NCI-H524 treated with DMSO at 0.1 percent for 48 hours (cell line): Measurements from ENCODE around the gene MX1.

Experiments
- DNase-seq: peaks from one replicate; lab custom pipeline; 2025; lab: John Stamatoyannopoulos, UW

Gene MX1

DNA sequence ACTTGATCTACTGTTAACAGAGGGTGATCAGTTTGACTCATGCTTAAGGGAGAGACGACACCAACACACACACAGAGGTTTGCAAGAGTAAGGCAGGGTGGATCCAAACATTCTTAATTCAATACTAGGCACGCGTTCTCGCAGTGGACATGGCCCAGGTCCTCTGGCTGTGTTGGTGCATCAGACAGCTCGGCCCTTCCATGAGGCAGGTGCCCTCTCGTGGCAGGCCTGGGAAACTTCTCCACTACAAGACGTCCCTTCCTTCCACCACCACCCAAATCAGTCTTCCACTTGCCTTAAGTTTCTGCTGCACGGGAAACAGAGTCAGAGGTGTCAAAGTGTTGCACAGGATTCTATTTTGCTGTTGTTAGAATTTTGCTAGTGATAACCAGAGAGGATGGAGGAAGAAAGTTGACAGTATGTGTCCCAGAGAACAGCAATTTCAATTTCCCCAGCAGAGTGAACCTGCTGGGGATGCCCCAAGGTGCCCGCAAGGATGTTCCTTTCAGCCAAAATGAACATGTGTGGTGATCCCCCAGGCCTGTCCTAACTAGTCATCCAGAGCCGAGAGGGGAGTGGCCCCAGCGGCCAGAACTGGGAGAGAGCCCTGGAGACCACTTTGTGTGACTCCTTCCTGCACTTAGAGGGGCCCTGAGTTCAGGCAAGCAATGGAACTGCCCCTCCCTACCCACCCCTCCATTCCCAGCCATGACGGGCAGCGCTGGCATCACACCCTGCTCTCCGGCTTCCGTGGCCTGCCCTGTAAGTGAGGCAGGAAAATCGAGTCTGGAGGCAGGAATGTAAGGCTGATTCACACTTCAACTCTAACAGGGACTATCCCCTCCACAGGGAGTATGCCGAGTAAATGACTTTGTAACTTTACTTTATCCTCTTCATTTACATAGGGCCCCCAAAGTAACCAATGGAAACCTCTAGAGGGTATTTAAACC lies 34.8 kb downstream of the MX1 start:
- DNase-seq: no peak

DNA sequence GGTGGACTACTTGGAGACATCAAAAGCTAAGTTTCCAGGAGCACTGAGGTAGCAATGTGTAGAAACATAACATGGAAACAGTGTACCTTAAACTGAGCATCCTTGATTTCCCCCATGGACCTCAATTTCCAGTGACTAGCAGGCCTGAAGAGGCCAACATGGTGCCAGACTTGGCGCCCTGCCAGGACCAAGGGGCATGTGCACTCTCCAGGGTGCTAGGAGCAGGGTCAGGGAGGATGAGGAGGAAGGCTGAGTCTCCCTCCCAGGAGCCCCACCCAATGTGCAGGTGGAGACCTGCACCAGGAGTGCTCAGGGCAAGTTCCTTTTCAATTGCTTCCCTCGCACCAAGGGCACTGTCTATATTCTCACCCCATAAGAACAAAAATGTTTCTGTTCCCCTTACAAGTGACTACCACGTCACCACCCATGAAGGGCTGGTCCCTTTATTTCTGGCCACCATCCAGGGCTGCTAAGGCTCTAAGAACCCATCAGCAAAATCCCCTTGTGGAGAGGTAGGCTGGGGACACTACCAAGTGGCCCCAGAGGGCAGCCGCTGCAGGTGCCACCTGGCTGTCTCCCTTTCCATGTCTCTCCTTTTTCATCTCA lies 39.2 kb downstream of the MX1 start:
- no peak for DNase-seq

DNA sequence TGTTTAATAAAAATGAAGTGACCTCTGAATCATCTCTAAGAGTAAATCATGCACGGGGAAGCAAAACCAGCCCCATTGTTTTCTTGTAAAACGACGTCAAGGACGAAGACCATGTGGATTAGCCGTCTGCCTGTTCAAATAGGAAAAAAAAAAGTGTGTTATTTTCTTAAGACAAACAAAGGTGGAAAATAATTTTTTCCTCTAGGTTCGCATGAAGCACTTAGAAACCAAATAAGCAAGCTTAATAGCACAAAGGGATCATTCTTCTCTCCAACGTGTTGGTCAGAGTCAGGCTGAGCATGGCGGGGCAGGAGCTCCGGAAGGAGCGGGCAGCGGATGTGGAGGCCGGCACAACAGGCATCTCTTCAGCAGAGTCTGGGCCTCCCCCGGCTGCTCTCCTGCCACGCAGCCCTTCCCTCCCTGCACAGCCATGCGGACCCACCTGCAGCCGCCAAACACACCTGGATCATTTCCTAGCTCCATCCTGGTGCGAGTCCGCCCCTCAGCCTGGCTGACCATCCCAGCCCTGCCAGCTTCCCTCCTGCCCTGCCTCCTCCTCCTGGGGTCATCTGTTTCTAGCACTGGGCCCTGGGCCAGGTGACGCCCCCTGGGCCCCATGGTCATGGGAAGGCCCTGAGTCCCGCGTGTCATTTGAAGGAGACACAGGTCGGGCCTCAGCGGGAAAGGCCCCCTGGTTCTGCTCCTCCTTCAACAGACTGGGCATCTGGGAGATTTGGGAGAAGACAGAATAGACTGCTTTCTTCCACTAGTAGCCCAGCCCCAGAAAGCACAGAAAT lies 40.2 kb downstream of the MX1 start:
- DNase-seq: no peak

DNA sequence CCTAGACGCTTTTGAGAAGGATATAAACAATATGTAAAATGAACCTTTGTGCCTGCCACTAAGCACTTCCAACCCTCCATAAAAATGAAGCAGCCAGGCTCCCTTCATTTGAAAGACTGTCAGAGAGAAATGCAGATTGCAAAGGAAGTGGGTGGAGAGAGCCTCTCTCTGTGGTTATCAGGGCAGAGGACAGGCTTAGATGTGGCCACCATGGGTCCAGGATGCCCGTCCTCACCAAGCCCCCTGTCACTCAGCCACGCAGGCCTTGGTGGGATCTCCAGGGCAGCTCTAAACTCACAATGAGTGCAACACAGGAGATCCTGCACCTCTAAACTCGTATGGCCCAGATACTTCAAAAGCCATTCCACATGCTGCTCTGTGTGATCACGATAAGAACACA lies 44.0 kb downstream of the MX1 start:
- DNase-seq: no peak

DNA sequence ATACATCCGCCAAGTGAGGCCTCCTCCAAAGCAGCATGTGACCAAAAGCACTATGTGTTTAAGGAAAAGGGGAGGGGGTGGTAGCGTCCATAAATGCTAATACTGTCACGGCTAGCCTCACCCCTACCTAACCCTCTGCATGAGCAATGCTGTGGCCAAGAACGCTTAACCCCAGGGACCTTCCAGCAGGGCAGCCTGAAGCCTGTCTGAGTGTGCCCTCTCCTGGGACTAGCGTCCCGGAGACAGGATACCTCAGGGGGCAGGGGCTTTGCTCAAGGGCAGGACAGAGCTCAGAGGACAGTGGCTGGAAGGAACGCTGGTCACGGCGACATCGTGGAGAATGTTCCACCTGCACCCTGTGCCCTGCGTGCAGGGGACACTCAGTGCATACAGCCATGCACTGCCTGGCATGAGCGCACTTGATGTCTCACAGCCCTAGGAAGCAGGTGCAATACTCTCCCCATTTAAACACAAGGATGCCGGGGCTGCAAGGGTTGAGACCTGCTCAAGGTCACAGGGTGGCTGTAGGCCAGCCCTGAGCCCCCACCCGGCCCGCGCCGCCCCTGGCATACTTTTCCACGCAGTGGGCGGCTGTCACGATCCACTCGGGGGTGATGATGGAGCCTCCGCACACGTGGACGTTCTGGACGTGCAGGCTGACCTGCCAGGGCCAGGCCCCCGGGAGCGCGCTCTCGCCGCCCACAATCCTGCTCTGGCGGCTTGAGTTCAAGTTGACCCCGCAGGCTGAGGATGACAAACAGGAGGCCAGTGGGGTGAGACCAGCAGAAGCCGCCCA lies 46.9 kb downstream of the MX1 start:
- DNase-seq: no peak

DNA sequence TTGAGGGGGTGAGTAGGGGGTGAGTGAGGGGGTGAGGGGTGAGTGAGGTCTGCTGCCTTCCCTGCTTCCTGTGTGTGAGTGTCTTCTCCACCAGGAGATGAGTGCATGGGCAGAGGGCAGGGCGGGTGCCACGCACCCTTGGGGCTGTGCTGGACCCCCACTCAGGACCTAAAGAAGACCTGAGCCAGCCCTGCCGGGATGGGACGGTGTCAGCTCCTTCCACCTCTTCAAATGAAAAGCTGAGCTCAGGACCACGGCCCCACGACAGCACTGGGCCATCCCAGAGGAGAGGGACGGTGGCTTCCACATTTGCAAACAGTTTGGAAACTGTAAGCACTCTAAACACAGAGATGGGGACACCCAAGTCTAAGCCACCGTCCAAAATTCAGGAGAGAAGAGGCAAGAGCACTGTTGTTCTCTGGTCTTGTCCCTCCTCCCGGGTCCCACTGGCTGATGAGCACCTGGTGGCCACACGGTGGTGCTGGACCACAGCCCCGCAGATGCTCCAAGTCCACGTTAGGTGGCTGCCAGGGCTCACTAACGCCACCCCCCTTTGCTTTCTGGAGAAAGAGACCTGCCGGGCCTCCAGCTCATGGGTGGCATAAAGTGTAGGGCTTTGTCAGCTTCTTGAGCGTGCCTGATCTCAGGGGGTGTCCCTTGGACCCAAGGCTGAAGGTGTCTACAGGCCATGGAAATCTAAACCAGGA lies 49.8 kb downstream of the MX1 start:
- no peak for DNase-seq

DNA sequence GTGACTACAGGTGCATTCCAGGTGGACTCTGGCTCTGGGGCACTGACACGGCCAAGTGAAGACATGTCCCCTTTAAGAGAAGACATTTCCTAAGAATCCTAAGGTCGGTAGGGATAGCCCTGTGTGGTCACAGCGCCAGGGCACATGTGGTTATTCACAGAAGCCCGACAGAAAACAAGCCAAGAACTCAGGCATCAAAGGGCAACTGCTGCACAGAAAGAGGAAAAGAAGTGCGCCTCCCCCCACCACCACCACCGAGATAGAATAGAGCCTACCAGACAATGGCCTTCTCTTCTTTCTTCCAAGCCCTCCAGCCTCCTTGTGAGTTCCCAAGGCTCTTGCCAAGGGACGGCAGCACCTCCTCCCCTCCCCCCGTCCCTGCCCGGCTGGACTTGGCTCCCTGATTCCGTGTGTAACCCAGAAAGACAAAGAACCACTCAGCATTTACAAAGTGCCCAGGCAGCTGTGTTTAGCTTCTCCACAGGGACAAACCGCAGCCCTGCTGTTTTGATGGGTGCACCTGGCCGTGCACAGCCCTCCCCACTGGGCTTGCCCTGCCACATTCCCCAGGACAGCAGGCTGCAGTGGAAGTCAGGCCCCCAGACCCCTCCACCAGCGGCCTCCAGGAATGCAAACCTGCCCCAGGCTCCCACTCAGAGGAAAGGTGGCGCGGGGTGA lies 51.7 kb downstream of the MX1 start:
- no peak for DNase-seq

DNA sequence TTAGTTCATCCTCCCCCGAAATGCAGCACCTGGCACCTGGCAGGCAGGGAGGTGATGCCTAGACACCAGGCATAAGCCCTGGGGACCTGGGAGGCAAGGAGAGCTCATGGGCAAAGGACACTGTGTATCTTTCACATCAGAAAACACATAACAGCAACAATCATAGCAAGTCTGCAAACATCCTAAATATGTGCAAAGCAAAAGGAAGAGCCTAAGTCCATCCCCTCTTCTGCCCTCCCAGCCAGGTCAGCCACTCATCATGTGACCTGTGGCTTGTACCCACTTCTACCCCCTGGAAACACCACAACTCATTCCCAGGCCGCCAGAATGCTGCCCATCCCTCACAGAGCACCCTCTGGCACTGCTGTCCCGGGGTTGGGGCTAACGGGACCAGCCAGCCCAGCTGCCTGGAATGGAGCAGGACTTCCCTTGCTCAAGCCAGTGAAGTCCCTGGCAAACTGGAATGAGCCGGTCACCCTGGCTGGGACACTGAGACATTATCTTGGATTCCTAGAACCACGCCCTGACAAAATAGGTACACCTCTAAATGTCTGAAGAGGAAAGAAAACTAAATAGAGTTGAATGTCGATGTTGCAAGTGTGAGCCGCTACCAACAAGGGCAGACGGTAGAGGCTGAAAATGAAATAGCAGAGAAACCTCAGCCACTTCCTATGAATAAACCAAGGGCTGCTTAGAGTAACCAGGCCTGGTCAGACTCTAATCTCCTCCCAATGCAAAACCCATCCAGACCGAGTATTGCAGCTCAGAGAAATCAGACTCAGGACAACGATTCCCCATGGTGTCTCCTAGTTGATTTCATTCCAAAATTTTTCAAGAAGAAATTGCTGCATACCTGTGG lies 52.5 kb downstream of the MX1 start:
- no peak for DNase-seq

DNA sequence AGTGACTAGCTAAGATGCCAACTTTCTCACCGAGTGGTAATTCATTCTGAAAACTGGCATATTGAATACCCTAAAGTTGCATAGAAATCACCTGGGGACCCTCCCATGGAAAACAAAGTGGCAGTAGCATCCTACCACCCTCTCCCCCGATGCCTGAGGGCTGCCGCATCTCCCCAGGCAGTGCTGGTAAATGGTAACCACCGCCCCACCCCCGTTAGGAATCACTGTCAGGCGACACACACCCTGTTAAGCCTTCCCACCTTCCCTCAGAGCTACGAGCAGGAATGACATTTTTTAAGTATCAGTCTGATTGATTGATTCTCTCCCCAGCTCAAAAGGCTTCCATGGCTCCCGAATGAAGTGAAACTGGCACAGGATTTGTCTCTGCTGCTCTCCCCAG lies 53.6 kb downstream of the MX1 start:
- DNase-seq: no peak

DNA sequence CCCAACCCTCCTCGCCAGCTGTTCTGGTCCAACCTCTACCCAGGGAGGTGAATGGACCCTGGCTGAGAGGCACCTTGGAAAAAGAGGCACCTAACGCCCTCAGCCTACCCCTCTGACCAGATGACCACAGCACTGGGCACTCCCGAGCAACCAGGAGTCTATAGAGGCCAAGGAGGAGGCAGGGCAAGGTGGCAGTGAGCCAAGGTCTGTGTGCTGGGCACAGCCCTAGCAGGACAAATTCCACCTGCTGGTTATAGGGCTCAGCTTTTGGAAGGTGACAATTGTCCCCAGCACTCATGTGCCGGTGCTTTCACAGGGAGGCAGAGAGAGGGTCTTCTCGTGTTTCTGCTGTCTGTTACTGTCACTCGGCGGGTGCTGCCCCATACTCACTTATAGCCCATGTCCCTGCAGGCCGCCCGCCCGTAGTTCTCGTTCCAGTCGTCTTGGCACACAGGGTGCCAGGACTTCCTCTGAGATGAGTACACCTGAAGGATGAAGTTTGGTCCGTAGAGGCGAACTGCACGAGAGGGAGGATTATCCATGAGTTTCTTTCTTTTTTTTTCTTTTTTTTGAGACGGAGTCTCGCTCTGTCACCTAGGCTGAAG lies 54.1 kb downstream of the MX1 start:
- DNase-seq: no peak

DNA sequence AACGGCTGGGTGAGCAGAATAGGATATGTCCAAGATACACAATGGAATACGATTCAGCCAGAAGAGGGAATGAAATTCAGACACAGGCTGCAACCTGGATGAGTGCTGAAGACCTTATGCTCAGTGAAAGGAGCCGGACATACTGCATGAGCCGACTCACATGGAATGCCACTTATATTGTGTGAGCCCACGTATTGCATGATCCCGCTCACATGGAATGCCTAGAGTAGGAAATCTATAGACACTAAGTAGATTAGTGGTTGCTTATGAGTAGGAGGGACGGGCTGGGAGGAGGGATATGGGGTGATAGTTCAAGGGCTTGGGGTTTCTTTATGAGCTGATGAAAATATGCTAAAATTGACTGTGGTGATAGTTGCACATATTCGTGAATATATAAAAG lies 55.2 kb downstream of the MX1 start:
- DNase-seq: no peak

DNA sequence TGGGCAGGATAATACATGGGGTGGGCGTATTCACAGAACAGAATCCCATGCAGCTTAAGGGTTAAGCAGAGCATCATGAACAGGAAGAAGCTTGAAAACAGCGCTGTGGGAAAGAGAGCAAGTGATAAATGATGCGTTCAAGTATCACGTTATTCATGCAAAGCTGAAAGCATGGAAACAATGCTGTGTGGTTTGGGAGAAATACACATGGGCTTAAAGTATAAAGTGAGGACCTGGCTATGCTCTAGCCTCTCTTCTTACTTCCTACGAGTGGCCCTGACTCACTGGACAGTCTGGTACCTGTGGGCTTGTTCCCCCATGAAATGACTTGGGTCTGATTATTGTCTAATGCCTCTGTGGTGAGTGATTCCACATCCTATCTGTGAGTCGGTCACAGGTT lies 56.3 kb downstream of the MX1 start:
- DNase-seq: no peak

DNA sequence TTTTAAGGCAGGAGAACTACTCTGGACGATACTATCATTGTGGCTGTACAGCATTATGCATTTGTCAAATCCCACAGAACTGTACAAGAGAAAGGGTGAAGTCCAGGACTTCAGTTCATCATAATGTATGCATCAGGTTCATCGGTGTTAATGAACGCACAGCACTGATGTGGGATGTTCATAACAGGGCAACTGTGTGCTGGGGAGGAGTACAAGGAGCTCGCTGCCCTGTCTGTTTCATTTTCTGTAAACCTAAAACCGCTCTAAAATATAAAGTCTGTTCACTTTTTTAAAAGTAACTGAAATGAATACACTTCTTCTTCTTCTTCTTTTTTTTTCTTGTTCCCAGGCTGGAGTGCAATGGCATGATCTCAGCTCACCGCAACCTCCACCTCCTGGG lies 56.9 kb downstream of the MX1 start:
- DNase-seq: no peak

DNA sequence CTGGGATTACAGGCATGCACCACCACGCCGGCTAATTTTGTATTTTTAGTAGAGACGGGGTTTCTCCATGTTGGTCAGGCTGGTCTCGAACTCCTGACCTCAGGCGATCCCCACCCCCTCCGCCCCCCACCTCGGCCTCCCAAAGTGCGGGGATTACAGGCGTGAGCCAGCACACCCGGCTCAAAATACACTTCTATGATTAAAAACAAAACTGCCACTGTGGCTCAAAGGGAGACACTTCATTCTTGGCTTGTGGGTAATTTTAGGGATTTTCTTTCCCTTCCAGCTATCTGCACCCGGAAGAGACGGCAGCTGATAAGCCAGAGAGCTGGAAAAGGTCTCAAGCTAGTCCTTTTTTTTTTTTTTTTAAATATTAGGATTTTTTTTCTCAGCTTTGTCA lies 57.4 kb downstream of the MX1 start:
- DNase-seq: no peak

DNA sequence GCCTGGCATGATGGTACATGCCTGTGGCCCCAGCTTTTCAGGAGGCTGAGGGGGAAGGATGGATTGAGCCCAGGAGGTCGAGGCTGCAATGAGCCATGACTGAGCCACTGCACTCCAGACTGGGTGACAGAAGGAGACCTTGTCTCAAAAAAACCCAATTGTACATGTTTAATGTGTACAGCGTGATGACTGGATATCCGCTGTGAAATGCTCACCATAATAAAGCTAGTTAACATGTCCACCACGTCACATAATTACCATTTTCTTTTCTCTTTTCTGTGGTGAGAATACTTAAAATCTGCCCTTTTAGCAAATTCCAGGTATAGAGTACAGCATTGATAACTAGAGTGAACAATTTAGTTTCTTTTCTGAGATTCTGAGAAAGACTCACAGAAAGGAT lies 57.9 kb downstream of the MX1 start:
- no peak for DNase-seq

DNA sequence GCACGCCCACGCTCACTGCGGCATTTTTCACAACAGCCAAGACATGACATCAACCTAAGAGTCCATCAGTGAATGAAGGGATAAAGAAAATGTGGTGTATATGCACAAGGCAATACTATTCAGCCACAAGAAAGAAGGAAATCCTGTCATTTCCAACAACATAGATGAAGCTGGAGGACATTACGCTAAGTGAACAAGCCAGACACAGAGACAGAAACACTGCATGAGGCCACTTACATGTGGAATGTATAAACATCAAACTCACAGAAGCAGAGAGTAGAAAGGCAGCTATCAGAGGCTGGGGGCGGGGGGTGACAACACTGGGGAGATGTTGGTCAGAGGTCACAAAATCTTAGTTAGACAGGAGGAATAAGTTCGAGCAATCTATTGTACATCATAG lies 61.0 kb downstream of the MX1 start:
- no peak for DNase-seq

DNA sequence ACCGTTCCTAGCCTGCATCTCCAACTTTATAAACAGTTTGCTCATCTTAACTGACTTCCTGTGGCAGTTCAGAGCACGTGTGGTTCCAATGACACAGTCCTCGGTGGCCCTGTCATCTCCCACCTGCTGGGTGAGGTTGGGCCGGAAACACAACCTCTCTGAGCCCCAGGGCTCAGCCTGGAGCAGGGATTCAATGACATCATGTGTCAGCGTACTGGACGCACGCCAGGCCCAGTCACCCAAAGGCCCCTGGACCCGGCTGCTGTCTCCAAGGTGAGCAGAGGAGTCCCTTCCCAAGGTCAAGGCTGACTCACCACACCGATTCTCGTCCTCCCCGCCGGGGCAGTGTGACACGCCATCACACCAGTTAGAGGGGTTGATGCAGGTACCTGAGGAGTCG lies 62.0 kb downstream of the MX1 start:
- no peak for DNase-seq

DNA sequence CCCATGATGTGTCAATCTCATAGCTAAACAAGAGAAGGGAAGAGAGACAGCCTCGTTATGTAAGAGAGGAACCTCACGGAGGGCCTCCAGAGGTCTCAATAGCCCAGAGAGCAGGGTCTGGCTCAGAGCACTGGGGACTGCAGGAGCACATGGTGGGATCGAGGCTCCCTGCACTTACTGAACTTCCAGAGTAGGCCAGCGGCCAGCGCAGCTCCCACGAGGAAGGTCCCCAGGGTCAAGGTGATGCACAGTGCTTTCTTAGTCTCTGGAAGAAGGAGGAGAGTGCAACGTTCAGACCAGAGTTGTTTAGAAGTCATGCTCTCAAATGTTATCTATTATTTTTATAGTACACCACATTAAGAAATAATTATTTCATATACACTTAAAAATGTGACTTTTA lies 63.3 kb downstream of the MX1 start:
- no peak for DNase-seq

DNA sequence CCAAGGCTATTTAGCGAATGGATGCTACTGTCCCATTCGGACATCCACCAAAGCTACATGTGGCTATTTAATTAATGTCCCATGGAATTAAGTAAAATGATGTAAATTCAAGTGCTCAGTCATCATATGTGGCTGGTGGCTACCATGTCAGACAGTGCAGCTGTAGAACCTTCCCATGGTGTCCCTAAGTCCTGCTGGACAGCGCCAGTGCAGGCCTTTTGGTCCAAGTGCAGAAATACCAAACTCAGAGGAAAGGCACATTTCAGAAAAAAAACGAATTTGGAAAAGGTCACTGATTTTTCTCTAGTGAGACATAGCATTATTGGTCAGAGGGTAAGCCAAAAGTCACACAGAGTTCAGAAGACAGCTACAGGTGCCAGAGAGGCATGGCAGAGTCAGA lies 64.3 kb downstream of the MX1 start:
- no peak for DNase-seq
